DND-41 (cell line): ENCODE measurements around the gene TMEM134.
"Not testable (repeated sequence)": the region's sequence is repeated elsewhere in the genome, so short reads cannot be mapped to it uniquely, and the experiment has no call there.

ENCODE experiments used
- ATAC-seq: fragments of 200-7000 bp; cut with Tn5 transposase; 3 replicates; pipeline ENCODE4 v1.9.1; 2021; ENCODE audit warnings: low read depth; ENCODE audit not compliant: insufficient read depth
- DNase-seq: peaks from one replicate; pipeline ENCODE4 v3.0.0-alpha.2; 2020
- H2AFZ ChIP-seq: 2 replicates; pipeline ENCODE4 v1.6.0; 2012; ENCODE audit warnings: low read depth, low read length
- H3K27ac ChIP-seq: 2 replicates; pipeline ENCODE4 v1.5.1; 2012; ENCODE audit warnings: low read length, inconsistent platforms
- H3K27me3 ChIP-seq: fragments of 200-600 bp; sonication (generic); 2 replicates; pipeline ENCODE4 v1.6.0; 2012; ENCODE audit warnings: low read length, mild to moderate bottlenecking, inconsistent platforms; ENCODE audit not compliant: insufficient read depth, poor library complexity
- H3K36me3 ChIP-seq: 2 replicates; pipeline ENCODE4 v1.5.1; 2012; ENCODE audit warnings: low read length, inconsistent platforms; ENCODE audit not compliant: insufficient read depth
- H3K4me1 ChIP-seq: 2 replicates; pipeline ENCODE4 v1.5.1; 2012; ENCODE audit warnings: mild to moderate bottlenecking, low read length; ENCODE audit not compliant: insufficient read depth
- H3K4me2 ChIP-seq: 2 replicates; pipeline ENCODE4 v1.6.0; 2012; ENCODE audit warnings: mild to moderate bottlenecking, moderate library complexity, low read length, inconsistent platforms; ENCODE audit not compliant: insufficient read depth
- H3K4me3 ChIP-seq, 2 experiments: fragments of 200-600 bp in 1 of 2; shearing (Covaris generic) in 1 of 2; 2 replicates each; pipeline ENCODE4 v1.5.1; 2012 to 2016; ENCODE audit warnings: inconsistent platforms in 2 of 2, low read length in 2 of 2, mild to moderate bottlenecking in 2 of 2, low read depth in 1 of 2, moderate library complexity in 1 of 2
- H3K79me2 ChIP-seq: 2 replicates; pipeline ENCODE4 v1.6.0; 2012; ENCODE audit warnings: low read length, inconsistent platforms; ENCODE audit not compliant: insufficient read depth
- H3K9ac ChIP-seq: 2 replicates; pipeline ENCODE4 v1.6.0; 2012; ENCODE audit warnings: low read depth, mild to moderate bottlenecking, inconsistent platforms, low read length, moderate library complexity
- H3K9me3 ChIP-seq: 2 replicates; pipeline ENCODE4 v1.5.1; 2012; ENCODE audit warnings: low read length, moderate library complexity, mild to moderate bottlenecking, inconsistent platforms; ENCODE audit not compliant: insufficient read depth, severe bottlenecking
- H4K20me1 ChIP-seq: 2 replicates; pipeline ENCODE4 v1.6.0; 2012; ENCODE audit warnings: low read length; ENCODE audit not compliant: insufficient read depth
- CTCF ChIP-seq: IDR thresholded peaks from 2 replicates; pipeline ENCODE4 v1.5.1; 2012; ENCODE audit warnings: borderline replicate concordance, low read length, moderate library complexity, mild to moderate bottlenecking; ENCODE audit not compliant: poor library complexity, severe bottlenecking; ENCODE audit errors: extremely low read depth
- EZH2 ChIP-seq: IDR thresholded peaks from 3 replicates; pipeline ENCODE4 v1.6.1; 2012; ENCODE audit warnings: borderline replicate concordance, low read depth, mild to moderate bottlenecking, moderate library complexity, low read length, inconsistent platforms; ENCODE audit not compliant: severe bottlenecking

The TMEM134 gene

GRCh38 chr11:67428052-67429001, 40.7 kb downstream of the TMEM134 start, which contains the start of gene RPS6KB2:
Gene RPS6KB2 (plus strand): TSS chr11:67428494. CDS start chr11:67428546, 52 bp downstream.
- peak within 1 kb of the TSS; percentile 97 for H3K27ac ChIP-seq
- DNase-seq (peak; percentile 98), ATAC-seq (peak; percentile 77)
- H2AFZ ChIP-seq: peak within 1 kb of the TSS; percentile 95
- H3K4me1 ChIP-seq: peaks cover 47% of the 10 kb centered on the region
- H3K9ac ChIP-seq: peak within 1 kb of the TSS; percentile 74
- H3K27me3 ChIP-seq: no peaks in the 10 kb centered on the region
- peaks cover 34% of the 10 kb centered on the region for H3K36me3 ChIP-seq
- H3K4me3 ChIP-seq: peak within 1 kb of the TSS; percentile 88 to 90
- TF ChIP-seq CTCF: no peak
- no peak for TF ChIP-seq EZH2
- H3K9me3 ChIP-seq: no peaks in the 10 kb centered on the region
- H3K4me2 ChIP-seq: peak within 1 kb of the TSS; percentile 80
- peaks cover 26% of the 10 kb centered on the region for H4K20me1 ChIP-seq
- peaks cover 51% of the 10 kb centered on the region for H3K79me2 ChIP-seq

- H3K9me3 ChIP-seq, DNase-seq, ATAC-seq, H3K27me3 ChIP-seq: not testable (repeated sequence)
- Histone ChIP-seq H2AFZ (peak overlapping the region; percentile 95), H3K4me3 (peak overlapping the region; percentile 88 to 90), H4K20me1 (peaks cover 16% of the 10 kb centered on the region), H3K9ac (peak overlapping the region; percentile 74), H3K36me3 (peaks cover 25% of the 10 kb centered on the region), H3K4me2 (peak overlapping the region; percentile 80), H3K79me2 (peaks cover 44% of the 10 kb centered on the region), H3K27ac (peak overlapping the region; percentile 97), H3K4me1 (peaks cover 42% of the 10 kb centered on the region)
Measured at GRCh38 chr11:67427364-67427859, 41.6 kb downstream of the TMEM134 start.

- TF ChIP-seq EZH2 (no peak), CTCF (no peak)
- no peaks in the 10 kb centered on the region for H3K27me3 ChIP-seq
- no peak overlapping the region for H3K4me2 ChIP-seq
- no peak overlapping the region for H3K9ac ChIP-seq
- no peak overlapping the region for H2AFZ ChIP-seq
- H3K27ac ChIP-seq: no peak overlapping the region
- ATAC-seq: no peak
- DNase-seq: no peak
- H3K79me2 ChIP-seq: peaks cover 31% of the 10 kb centered on the region
- H3K4me3 ChIP-seq: no peak overlapping the region
- H3K9me3 ChIP-seq: no peaks in the 10 kb centered on the region
- peaks cover 6% of the 10 kb centered on the region; the same call in 1 of the 2 replicates for H3K36me3 ChIP-seq
- no peaks in the 10 kb centered on the region for H4K20me1 ChIP-seq
- H3K4me1 ChIP-seq: peaks cover 34% of the 10 kb centered on the region
Measured at GRCh38 chr11:67423891-67424613, 45.0 kb downstream of the TMEM134 start.
